Osteoblast (primary cell): ENCODE results near the gene ADGRG1. TPM values are rescaled to one million over a fixed set of nuclear protein-coding genes. Genes with fewer than 3 reads are reported as not detected.

Experiments
- DNase-seq: peaks from one replicate; pipeline ENCODE4 v3.0.0; 2011; ENCODE audit warnings: low spot score, mixed read lengths; ENCODE audit not compliant: insufficient read length; ENCODE audit errors: missing footprints
- H2AFZ ChIP-seq: 2 replicates; pipeline ENCODE4 v1.6.0; 2011; ENCODE audit warnings: mild to moderate bottlenecking, low read length
- H3K27ac ChIP-seq: 2 replicates; pipeline ENCODE4 v1.5.1; 2011; ENCODE audit warnings: mild to moderate bottlenecking, low read depth, low read length, moderate library complexity
- H3K27me3 ChIP-seq: 2 replicates; pipeline ENCODE4 v1.6.0; 2012; ENCODE audit warnings: mild to moderate bottlenecking, control low read depth, inconsistent platforms, low read length, moderate library complexity; ENCODE audit not compliant: insufficient read depth
- H3K36me3 ChIP-seq: 2 replicates; pipeline ENCODE4 v1.5.1; 2011; ENCODE audit warnings: mild to moderate bottlenecking, low read length, control low read depth, moderate library complexity; ENCODE audit not compliant: insufficient read depth
- H3K4me1 ChIP-seq: 2 replicates; pipeline ENCODE4 v1.5.1; 2011; ENCODE audit warnings: mild to moderate bottlenecking, low read length, control low read depth, moderate library complexity; ENCODE audit not compliant: insufficient read depth
- H3K4me2 ChIP-seq: 2 replicates; pipeline ENCODE4 v1.6.0; 2011; ENCODE audit warnings: mild to moderate bottlenecking, low read length; ENCODE audit not compliant: insufficient read depth
- H3K4me3 ChIP-seq: fragments of 200-600 bp; sonication (generic); 3 replicates; pipeline ENCODE4 v1.5.1; 2012; ENCODE audit warnings: mild to moderate bottlenecking, low read length, inconsistent platforms; ENCODE audit not compliant: insufficient read depth
- H3K79me2 ChIP-seq: 2 replicates; pipeline ENCODE4 v1.6.0; 2012; ENCODE audit warnings: mild to moderate bottlenecking, low read length, control low read depth, inconsistent platforms; ENCODE audit not compliant: insufficient read depth
- H3K9me3 ChIP-seq: 2 replicates; pipeline ENCODE4 v1.5.1; 2011; ENCODE audit warnings: low read depth, low read length, control low read depth
- H4K20me1 ChIP-seq: 2 replicates; pipeline ENCODE4 v1.6.0; 2012; ENCODE audit warnings: mild to moderate bottlenecking, low read length, control low read depth; ENCODE audit not compliant: insufficient read depth
- total RNA-seq: library from RNA; depleted of rRNA; stranded (reverse); fragments of >200 nt; gene quantifications from 2 replicates; pipeline ENCODE4 v1.2.3, GENCODE V29; 2012
- TF ChIP-seq, protein P1 (sequence below): IDR thresholded peaks from 2 replicates; pipeline ENCODE4 v1.5.1; 2011; ENCODE audit warnings: mild to moderate bottlenecking, low read depth, low read length, moderate library complexity; ENCODE audit errors: extremely low read depth

The ADGRG1 gene
- total RNA-seq, 1 donor = 0.72 TPM

DNA sequence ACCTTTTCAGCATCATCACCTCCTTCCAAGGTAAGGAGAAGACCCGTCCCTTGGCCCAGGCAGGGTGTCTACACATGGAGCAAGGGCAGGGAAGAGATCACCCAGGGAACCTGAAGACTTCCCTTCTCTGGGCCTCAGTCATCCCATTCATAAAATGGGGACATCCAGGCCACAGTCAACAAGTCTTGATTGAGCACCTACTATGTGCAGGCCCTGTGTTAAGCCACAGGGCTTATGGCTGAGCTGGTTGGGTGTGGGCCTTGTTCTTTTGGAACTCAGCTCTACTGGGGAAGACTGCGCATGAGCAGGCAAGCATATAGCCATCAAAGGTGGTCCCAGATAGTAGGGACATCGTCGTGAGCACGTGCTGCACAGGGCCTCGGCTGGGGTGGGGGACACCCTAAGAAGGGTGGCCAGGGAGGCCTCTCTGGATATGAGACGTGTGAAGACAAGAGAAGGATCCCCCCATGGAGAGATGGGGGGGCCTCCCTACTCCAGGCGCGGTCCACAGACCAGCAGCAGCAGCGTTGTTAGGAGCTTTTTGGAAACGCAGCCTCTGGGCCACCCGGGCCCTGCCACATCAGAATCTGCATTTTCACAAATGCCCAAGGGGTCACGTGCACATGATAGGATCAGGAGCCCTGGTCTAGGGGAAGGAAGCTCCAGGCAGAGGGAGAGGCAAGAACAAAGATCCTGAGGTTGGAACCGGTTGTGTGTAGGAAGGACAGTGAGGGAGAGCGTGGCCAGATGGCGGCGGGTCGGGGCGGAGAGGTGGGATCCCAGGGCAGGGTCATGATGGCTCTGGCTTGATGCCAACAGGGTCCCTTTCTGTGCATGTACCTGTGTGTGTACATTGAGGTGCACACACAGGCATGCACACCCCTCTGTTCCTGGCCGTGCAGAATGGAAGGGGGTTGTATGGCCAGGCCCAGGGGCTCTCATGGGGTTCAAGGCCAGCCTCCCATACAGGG, 33.8 kb downstream of the ADGRG1 start:
- Histone ChIP-seq H3K4me3 (no peak overlapping the region), H3K36me3 (no peaks in the 10 kb centered on the region), H2AFZ (no peak overlapping the region), H3K27me3 (no peaks in the 10 kb centered on the region), H3K79me2 (no peaks in the 10 kb centered on the region), H4K20me1 (no peaks in the 10 kb centered on the region), H3K9me3 (no peaks in the 10 kb centered on the region), H3K27ac (no peak overlapping the region), H3K4me1 (no peaks in the 10 kb centered on the region), H3K4me2 (no peak overlapping the region)
- TF ChIP-seq, protein P1, sequence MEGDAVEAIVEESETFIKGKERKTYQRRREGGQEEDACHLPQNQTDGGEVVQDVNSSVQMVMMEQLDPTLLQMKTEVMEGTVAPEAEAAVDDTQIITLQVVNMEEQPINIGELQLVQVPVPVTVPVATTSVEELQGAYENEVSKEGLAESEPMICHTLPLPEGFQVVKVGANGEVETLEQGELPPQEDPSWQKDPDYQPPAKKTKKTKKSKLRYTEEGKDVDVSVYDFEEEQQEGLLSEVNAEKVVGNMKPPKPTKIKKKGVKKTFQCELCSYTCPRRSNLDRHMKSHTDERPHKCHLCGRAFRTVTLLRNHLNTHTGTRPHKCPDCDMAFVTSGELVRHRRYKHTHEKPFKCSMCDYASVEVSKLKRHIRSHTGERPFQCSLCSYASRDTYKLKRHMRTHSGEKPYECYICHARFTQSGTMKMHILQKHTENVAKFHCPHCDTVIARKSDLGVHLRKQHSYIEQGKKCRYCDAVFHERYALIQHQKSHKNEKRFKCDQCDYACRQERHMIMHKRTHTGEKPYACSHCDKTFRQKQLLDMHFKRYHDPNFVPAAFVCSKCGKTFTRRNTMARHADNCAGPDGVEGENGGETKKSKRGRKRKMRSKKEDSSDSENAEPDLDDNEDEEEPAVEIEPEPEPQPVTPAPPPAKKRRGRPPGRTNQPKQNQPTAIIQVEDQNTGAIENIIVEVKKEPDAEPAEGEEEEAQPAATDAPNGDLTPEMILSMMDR = no peak
- DNase-seq = peak; percentile 76

DNA sequence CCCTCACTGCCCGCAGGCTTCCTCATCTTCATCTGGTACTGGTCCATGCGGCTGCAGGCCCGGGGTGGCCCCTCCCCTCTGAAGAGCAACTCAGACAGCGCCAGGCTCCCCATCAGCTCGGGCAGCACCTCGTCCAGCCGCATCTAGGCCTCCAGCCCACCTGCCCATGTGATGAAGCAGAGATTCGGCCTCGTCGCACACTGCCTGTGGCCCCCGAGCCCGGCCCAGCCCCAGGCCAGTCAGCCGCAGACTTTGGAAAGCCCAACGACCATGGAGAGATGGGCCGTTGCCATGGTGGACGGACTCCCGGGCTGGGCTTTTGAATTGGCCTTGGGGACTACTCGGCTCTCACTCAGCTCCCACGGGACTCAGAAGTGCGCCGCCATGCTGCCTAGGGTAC, 35.0 kb downstream of the ADGRG1 start:
- Histone ChIP-seq H3K4me3 (no peak overlapping the region), H3K4me1 (no peaks in the 10 kb centered on the region), H3K27me3 (no peaks in the 10 kb centered on the region), H4K20me1 (no peaks in the 10 kb centered on the region), H3K27ac (no peak overlapping the region), H3K79me2 (no peaks in the 10 kb centered on the region), H3K36me3 (no peaks in the 10 kb centered on the region), H3K9me3 (no peaks in the 10 kb centered on the region), H3K4me2 (no peak overlapping the region), H2AFZ (no peak overlapping the region)
- DNase-seq = peak; percentile 58
- TF ChIP-seq, protein P1 = no peak

DNA sequence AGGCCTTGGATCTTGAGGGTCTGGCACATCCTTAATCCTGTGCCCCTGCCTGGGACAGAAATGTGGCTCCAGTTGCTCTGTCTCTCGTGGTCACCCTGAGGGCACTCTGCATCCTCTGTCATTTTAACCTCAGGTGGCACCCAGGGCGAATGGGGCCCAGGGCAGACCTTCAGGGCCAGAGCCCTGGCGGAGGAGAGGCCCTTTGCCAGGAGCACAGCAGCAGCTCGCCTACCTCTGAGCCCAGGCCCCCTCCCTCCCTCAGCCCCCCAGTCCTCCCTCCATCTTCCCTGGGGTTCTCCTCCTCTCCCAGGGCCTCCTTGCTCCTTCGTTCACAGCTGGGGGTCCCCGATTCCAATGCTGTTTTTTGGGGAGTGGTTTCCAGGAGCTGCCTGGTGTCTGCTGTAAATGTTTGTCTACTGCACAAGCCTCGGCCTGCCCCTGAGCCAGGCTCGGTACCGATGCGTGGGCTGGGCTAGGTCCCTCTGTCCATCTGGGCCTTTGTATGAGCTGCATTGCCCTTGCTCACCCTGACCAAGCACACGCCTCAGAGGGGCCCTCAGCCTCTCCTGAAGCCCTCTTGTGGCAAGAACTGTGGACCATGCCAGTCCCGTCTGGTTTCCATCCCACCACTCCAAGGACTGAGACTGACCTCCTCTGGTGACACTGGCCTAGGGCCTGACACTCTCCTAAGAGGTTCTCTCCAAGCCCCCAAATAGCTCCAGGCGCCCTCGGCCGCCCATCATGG, 35.7 kb downstream of the ADGRG1 start:
- H3K4me1 ChIP-seq = no peaks in the 10 kb centered on the region
- no peak overlapping the region for H2AFZ ChIP-seq
- H4K20me1 ChIP-seq = no peaks in the 10 kb centered on the region
- no peak overlapping the region for H3K4me2 ChIP-seq
- TF ChIP-seq, protein P1 = peak; percentile 14
- H3K9me3 ChIP-seq = no peaks in the 10 kb centered on the region
- no peaks in the 10 kb centered on the region for H3K27me3 ChIP-seq
- H3K36me3 ChIP-seq = no peaks in the 10 kb centered on the region
- no peak overlapping the region for H3K27ac ChIP-seq
- no peak overlapping the region for H3K4me3 ChIP-seq
- peak; percentile 72 for DNase-seq
- no peaks in the 10 kb centered on the region for H3K79me2 ChIP-seq

DNA sequence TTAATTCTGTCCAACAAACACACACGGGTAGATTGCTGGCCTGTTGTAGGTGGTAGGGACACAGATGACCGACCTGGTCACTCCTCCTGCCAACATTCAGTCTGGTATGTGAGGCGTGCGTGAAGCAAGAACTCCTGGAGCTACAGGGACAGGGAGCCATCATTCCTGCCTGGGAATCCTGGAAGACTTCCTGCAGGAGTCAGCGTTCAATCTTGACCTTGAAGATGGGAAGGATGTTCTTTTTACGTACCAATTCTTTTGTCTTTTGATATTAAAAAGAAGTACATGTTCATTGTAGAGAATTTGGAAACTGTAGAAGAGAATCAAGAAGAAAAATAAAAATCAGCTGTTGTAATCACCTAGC, 36.2 kb downstream of the ADGRG1 start:
- peak; percentile 67 for DNase-seq
- no peak overlapping the region for H3K27ac ChIP-seq
- no peak overlapping the region for H2AFZ ChIP-seq
- H3K27me3 ChIP-seq = no peaks in the 10 kb centered on the region
- no peak overlapping the region for H3K4me2 ChIP-seq
- H3K36me3 ChIP-seq = no peaks in the 10 kb centered on the region
- no peak overlapping the region for H3K4me3 ChIP-seq
- H4K20me1 ChIP-seq = no peaks in the 10 kb centered on the region
- no peaks in the 10 kb centered on the region for H3K4me1 ChIP-seq
- TF ChIP-seq, protein P1 = no peak
- H3K9me3 ChIP-seq = no peaks in the 10 kb centered on the region
- no peaks in the 10 kb centered on the region for H3K79me2 ChIP-seq
